GM23338 (cell line): ENCODE results near the gene UGT1A3. TPM values are rescaled to one million over a fixed set of nuclear protein-coding genes. Genes with fewer than 3 reads are reported as not detected.

Source experiments
- ATAC-seq: fragments of 200-7000 bp; cut with Tn5 transposase; 3 replicates; pipeline ENCODE4 v1.9.1; 2020
- DNase-seq: peaks from one replicate; pipeline ENCODE4 v3.0.0-alpha.2; 2015; ENCODE audit warnings: low spot score
- H2AFZ ChIP-seq: fragments of 200-600 bp; sonication (generic); 2 replicates; pipeline ENCODE4 v1.8.0; 2016; ENCODE audit warnings: antibody characterized with exemption, mild to moderate bottlenecking, moderate library complexity
- H3F3A ChIP-seq: fragments of 200-600 bp; sonication (generic); replicated peaks from 2 replicates; pipeline ENCODE4 v1.8.0; 2017; ENCODE audit warnings: antibody characterized with exemption, mixed run types, low read depth
- H3K27ac ChIP-seq: fragments of 200-600 bp; sonication (generic); 2 replicates; pipeline ENCODE4 v1.6.1; 2016; ENCODE audit warnings: low read depth
- H3K27me3 ChIP-seq: fragments of 200-600 bp; sonication (generic); 2 replicates; pipeline ENCODE4 v1.8.0; 2016; ENCODE audit warnings: mild to moderate bottlenecking, mixed run types, moderate library complexity; ENCODE audit not compliant: insufficient read depth
- H3K36me3 ChIP-seq: fragments of 200-600 bp; sonication (generic); 2 replicates; pipeline ENCODE4 v1.8.0; 2016; ENCODE audit warnings: mild to moderate bottlenecking; ENCODE audit not compliant: insufficient read depth
- H3K4me1 ChIP-seq: fragments of 200-600 bp; sonication (generic); 2 replicates; pipeline ENCODE4 v1.8.0; 2016; ENCODE audit warnings: mild to moderate bottlenecking, moderate library complexity; ENCODE audit not compliant: insufficient read depth
- H3K4me2 ChIP-seq: fragments of 200-600 bp; sonication (generic); 2 replicates; pipeline ENCODE4 v1.7.1; 2017; ENCODE audit warnings: mixed run types
- H3K4me3 ChIP-seq: fragments of 200-600 bp; sonication (generic); 2 replicates; pipeline ENCODE4 v1.6.1; 2016; ENCODE audit warnings: mixed run types
- H3K79me2 ChIP-seq: fragments of 200-600 bp; sonication (generic); replicated peaks from 2 replicates; pipeline ENCODE4 v1.8.0; 2017; ENCODE audit warnings: mild to moderate bottlenecking; ENCODE audit not compliant: insufficient read depth
- H3K9me2 ChIP-seq: fragments of 200-600 bp; sonication (generic); 2 replicates; pipeline ENCODE4 v1.8.0; 2017; ENCODE audit not compliant: insufficient read depth
- H4K20me1 ChIP-seq: fragments of 200-600 bp; sonication (generic); replicated peaks from 2 replicates; pipeline ENCODE4 v1.8.0; 2017; ENCODE audit warnings: mild to moderate bottlenecking; ENCODE audit not compliant: insufficient read depth
- H3K27ac Mint-ChIP-seq: 2 replicates; pipeline ENCODE4 v1.8.0; 2020; ENCODE audit warnings: inconsistent platforms, mild to moderate bottlenecking, moderate library complexity, mixed read lengths
- H3K27me3 Mint-ChIP-seq: 3 replicates; pipeline ENCODE4 v1.8.0; 2022; ENCODE audit warnings: low read depth, mild to moderate bottlenecking, moderate library complexity, mixed read lengths, inconsistent platforms; ENCODE audit not compliant: insufficient read depth, poor library complexity
- H3K36me3 Mint-ChIP-seq: 3 replicates; pipeline ENCODE4 v1.8.0; 2021; ENCODE audit warnings: low read depth, mild to moderate bottlenecking, inconsistent platforms, moderate library complexity, mixed read lengths
- H3K4me1 Mint-ChIP-seq: 3 replicates; pipeline ENCODE4 v1.8.0; 2020; ENCODE audit warnings: mild to moderate bottlenecking, inconsistent platforms, mixed read lengths
- H3K4me3 Mint-ChIP-seq: 3 replicates; pipeline ENCODE4 v1.8.0; 2021; ENCODE audit warnings: moderate library complexity, mild to moderate bottlenecking, inconsistent platforms, mixed read lengths
- H3K9me3 Mint-ChIP-seq: 3 replicates; pipeline ENCODE4 v1.8.0; 2020; ENCODE audit warnings: moderate library complexity, mild to moderate bottlenecking, inconsistent platforms, mixed read lengths
- CREB1 ChIP-seq: fragments of 250-450 bp; sonication (Bioruptor Pico); IDR thresholded peaks from 2 replicates; pipeline ENCODE4 v1.5.0; 2020; ENCODE audit warnings: low read depth, mild to moderate bottlenecking, moderate library complexity
- EZH2 ChIP-seq: fragments of 200-600 bp; sonication (generic); IDR thresholded peaks from one replicate; pipeline ENCODE4 v1.8.0; 2017; ENCODE audit warnings: antibody characterized with exemption, mild to moderate bottlenecking, low read depth; ENCODE audit not compliant: unreplicated experiment
- EZH2phosphoT487 ChIP-seq: fragments of 200-600 bp; sonication (generic); IDR thresholded peaks from one replicate; pipeline ENCODE4 v1.8.1; 2018; ENCODE audit warnings: antibody characterized with exemption; ENCODE audit not compliant: unreplicated experiment
- JUNB ChIP-seq: IDR thresholded peaks from one replicate; pipeline ENCODE4 v1.6.1; 2016; ENCODE audit warnings: antibody characterized with exemption; ENCODE audit not compliant: unreplicated experiment
- NANOG ChIP-seq: IDR thresholded peaks from 2 replicates; pipeline ENCODE4 v1.6.1; 2016; ENCODE audit warnings: antibody characterized with exemption, borderline replicate concordance
- ZNF331 ChIP-seq: fragments of 250-450 bp; sonication (Bioruptor Pico); IDR thresholded peaks from 2 replicates; pipeline ENCODE4 v1.5.0; 2020; ENCODE audit warnings: low read depth, mild to moderate bottlenecking, moderate library complexity
- polyA plus RNA-seq: library from polyadenylated mRNA; unstranded; fragments of >200 nt; fragmentation: Nextera tagmentation; extraction: Ambion mirVana; gene quantifications from 2 replicates; pipeline ENCODE4 v1.2.1, GENCODE V29; 2016
- total RNA-seq: library from RNA; depleted of rRNA; stranded (reverse); fragments of >200 nt; shearing (Covaris generic); gene quantifications from 2 replicates; pipeline ENCODE4 v1.2.3, GENCODE V29; 2014
- TF ChIP-seq, protein P1 (sequence below): IDR thresholded peaks from one replicate; pipeline ENCODE4 v1.6.1; 2018; ENCODE audit warnings: antibody characterized with exemption; ENCODE audit not compliant: unreplicated experiment
- TF ChIP-seq, protein P2 (sequence below), 2 experiments: fragments of 200-600 bp in 1 of 2; sonication (generic) in 1 of 2; conservative IDR thresholded peaks; 2 replicates each; pipeline versions ENCODE4 v1.5.1 to v1.6.1; 2016 to 2017; ENCODE audit warnings: antibody characterized with exemption in 2 of 2, low read depth in 2 of 2, mild to moderate bottlenecking in 2 of 2, moderate library complexity in 1 of 2
- TF ChIP-seq, protein P3 (sequence below): IDR thresholded peaks from 2 replicates; pipeline ENCODE4 v1.6.1; 2016; ENCODE audit warnings: antibody characterized with exemption

UGT1A3 gene
- total and polyA plus RNA-seq, 2 experiments from 2014 or later = not detected

DNA sequence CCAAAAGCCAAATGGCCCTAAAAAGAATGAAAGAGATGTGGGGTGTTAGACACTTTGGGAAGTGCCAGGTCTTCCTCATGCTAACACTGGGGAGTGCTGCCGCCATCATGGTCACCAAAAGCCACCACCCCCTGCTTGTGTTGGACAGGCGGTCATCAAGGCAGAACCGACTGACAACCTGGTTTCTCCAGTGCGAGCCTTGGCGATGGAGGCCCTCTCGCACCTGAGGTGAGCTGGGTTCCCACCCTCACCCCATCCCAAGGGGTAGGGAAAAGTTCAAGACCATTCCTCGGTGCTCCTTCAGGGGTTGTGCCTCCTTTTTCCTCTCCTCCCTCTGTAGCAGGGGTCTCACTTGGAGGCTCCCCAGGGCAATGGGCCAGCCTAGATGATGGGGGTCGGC, 82.9 kb downstream of the UGT1A3 start:
- peaks cover 6% of the 10 kb centered on the region for H3K9me2 ChIP-seq
- no peak for ATAC-seq
- Mint-ChIP-seq H3K27ac (no peak overlapping the region), H3K4me1 (no peaks in the 10 kb centered on the region), H3K9me3 (peaks cover 5% of the 10 kb centered on the region; the same call in 2 of the 3 replicates), H3K27me3 (peaks cover 2% of the 10 kb centered on the region), H3K36me3 (no peaks in the 10 kb centered on the region), H3K4me3 (no peak overlapping the region)
- no peak overlapping the region for H3K4me2 ChIP-seq
- no peak overlapping the region for H3K27ac ChIP-seq
- no peaks in the 10 kb centered on the region for H3K79me2 ChIP-seq
- H2AFZ ChIP-seq = no peak overlapping the region
- H4K20me1 ChIP-seq = no peaks in the 10 kb centered on the region
- H3K4me1 ChIP-seq = no peaks in the 10 kb centered on the region
- no peaks in the 10 kb centered on the region for H3K27me3 ChIP-seq
- H3K36me3 ChIP-seq = no peaks in the 10 kb centered on the region
- DNase-seq = no peak
- TF ChIP-seq NANOG = no peak
- no peak for TF ChIP-seq EZH2
- TF ChIP-seq, protein P1, sequence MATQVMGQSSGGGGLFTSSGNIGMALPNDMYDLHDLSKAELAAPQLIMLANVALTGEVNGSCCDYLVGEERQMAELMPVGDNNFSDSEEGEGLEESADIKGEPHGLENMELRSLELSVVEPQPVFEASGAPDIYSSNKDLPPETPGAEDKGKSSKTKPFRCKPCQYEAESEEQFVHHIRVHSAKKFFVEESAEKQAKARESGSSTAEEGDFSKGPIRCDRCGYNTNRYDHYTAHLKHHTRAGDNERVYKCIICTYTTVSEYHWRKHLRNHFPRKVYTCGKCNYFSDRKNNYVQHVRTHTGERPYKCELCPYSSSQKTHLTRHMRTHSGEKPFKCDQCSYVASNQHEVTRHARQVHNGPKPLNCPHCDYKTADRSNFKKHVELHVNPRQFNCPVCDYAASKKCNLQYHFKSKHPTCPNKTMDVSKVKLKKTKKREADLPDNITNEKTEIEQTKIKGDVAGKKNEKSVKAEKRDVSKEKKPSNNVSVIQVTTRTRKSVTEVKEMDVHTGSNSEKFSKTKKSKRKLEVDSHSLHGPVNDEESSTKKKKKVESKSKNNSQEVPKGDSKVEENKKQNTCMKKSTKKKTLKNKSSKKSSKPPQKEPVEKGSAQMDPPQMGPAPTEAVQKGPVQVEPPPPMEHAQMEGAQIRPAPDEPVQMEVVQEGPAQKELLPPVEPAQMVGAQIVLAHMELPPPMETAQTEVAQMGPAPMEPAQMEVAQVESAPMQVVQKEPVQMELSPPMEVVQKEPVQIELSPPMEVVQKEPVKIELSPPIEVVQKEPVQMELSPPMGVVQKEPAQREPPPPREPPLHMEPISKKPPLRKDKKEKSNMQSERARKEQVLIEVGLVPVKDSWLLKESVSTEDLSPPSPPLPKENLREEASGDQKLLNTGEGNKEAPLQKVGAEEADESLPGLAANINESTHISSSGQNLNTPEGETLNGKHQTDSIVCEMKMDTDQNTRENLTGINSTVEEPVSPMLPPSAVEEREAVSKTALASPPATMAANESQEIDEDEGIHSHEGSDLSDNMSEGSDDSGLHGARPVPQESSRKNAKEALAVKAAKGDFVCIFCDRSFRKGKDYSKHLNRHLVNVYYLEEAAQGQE = no peak
- H3K4me3 ChIP-seq = no peak overlapping the region
- no peaks in the 10 kb centered on the region for H3F3A ChIP-seq

DNA sequence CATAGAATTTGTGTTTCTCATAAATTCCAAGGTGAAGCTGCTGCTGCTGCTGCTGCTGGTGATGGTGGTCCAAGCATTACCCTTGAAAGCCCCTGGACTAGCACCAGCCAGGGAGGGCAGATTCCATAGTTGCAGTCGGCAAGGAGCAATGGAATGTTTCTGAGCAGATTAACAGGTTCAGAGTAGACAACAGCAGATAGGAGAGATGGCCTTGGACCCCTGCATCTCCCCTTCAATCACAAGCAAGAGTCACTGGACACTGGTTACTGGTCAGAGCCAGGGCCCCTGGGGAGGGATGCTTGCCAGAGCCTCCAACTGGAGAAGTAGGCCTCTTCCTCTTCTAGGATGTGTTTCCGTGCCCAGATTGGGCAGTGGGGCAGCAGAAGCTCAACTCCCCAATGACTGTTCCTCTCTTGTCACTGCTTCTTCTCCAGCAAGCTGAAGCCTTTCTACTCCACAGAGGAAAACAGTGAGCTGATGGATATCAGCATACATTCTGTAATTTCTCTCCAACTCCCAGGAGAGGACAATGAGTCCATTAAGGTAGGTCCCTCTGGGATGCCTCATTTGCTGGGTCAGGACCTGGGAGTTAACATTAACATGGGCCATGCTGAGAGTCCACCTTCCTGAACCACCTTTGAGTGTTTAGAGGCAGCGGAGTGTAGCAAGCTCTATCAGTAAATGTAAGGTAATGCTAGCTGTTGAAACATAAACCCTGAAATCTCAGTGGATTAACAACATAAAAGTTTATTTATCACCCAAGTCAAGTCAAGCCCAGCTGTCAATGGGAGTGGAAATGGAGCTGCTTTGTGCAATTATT, 84.6 kb downstream of the UGT1A3 start:
- DNase-seq = no peak
- Histone ChIP-seq H3K4me1 (no peaks in the 10 kb centered on the region), H4K20me1 (no peaks in the 10 kb centered on the region), H3K27ac (no peak overlapping the region), H3F3A (no peaks in the 10 kb centered on the region), H3K79me2 (no peaks in the 10 kb centered on the region), H3K9me2 (peaks cover 6% of the 10 kb centered on the region), H2AFZ (no peak overlapping the region), H3K4me2 (no peak overlapping the region), H3K4me3 (no peak overlapping the region), H3K27me3 (no peaks in the 10 kb centered on the region), H3K36me3 (no peaks in the 10 kb centered on the region)
- H3K36me3 Mint-ChIP-seq = no peaks in the 10 kb centered on the region
- no peak overlapping the region for H3K27ac Mint-ChIP-seq
- H3K4me1 Mint-ChIP-seq = no peaks in the 10 kb centered on the region
- ATAC-seq = no peak
- peaks cover 9% of the 10 kb centered on the region for H3K27me3 Mint-ChIP-seq
- peaks cover 5% of the 10 kb centered on the region; the same call in 2 of the 3 replicates for H3K9me3 Mint-ChIP-seq
- H3K4me3 Mint-ChIP-seq = no peak overlapping the region
- TF ChIP-seq, protein P2, sequence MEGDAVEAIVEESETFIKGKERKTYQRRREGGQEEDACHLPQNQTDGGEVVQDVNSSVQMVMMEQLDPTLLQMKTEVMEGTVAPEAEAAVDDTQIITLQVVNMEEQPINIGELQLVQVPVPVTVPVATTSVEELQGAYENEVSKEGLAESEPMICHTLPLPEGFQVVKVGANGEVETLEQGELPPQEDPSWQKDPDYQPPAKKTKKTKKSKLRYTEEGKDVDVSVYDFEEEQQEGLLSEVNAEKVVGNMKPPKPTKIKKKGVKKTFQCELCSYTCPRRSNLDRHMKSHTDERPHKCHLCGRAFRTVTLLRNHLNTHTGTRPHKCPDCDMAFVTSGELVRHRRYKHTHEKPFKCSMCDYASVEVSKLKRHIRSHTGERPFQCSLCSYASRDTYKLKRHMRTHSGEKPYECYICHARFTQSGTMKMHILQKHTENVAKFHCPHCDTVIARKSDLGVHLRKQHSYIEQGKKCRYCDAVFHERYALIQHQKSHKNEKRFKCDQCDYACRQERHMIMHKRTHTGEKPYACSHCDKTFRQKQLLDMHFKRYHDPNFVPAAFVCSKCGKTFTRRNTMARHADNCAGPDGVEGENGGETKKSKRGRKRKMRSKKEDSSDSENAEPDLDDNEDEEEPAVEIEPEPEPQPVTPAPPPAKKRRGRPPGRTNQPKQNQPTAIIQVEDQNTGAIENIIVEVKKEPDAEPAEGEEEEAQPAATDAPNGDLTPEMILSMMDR (conservative IDR thresholded peaks at IDR 0.05; ENCODE audit: low read depth in 2 of 2) = no peak
- TF ChIP-seq NANOG = no peak
- no peak for TF ChIP-seq CREB1 (CRISPR knock-in tag)
- TF ChIP-seq EZH2 = no peak
- no peak for TF ChIP-seq ZNF331 (CRISPR knock-in tag)
- TF ChIP-seq JUNB = no peak
- TF ChIP-seq, protein P3, sequence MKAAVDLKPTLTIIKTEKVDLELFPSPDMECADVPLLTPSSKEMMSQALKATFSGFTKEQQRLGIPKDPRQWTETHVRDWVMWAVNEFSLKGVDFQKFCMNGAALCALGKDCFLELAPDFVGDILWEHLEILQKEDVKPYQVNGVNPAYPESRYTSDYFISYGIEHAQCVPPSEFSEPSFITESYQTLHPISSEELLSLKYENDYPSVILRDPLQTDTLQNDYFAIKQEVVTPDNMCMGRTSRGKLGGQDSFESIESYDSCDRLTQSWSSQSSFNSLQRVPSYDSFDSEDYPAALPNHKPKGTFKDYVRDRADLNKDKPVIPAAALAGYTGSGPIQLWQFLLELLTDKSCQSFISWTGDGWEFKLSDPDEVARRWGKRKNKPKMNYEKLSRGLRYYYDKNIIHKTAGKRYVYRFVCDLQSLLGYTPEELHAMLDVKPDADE = no peak
- TF ChIP-seq EZH2phosphoT487 = no peak
